ENCODE data around the gene ETV1.
"Not testable (repeated sequence)": the region's sequence is repeated elsewhere in the genome, so short reads cannot be mapped to it uniquely, and the experiment has no call there.

The ETV1 gene

DNA sequence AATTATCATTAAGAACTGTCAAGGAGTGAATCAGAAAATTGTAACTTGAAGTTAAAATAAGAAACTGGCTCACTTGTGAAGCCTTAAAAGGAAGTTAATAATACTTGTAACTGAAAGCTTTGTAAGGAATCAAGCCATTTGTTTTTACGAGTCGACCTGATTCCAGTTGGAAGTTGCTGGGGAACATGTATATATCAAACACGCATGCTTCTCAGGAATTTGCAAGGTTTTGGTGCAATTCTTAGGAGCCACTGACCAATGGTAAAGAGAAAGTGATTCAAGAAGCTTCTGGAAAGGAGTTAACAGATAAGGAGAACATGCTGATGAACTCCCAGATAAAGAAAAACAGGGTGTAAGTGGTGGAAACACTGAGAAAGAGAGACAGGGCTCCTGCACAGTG lies 56.4 kb downstream of the ETV1 start:
- in situ Hi-C loops (cut with MboI; ENCODE audit: low sequenced_read_pairs) = no loop called here

GRCh38 chr7:13932131-13932530 lies 57.3 kb downstream of the ETV1 start:
- in situ Hi-C loops (cut with MboI; ENCODE audit: low sequenced_read_pairs) = no loop called here

DNA sequence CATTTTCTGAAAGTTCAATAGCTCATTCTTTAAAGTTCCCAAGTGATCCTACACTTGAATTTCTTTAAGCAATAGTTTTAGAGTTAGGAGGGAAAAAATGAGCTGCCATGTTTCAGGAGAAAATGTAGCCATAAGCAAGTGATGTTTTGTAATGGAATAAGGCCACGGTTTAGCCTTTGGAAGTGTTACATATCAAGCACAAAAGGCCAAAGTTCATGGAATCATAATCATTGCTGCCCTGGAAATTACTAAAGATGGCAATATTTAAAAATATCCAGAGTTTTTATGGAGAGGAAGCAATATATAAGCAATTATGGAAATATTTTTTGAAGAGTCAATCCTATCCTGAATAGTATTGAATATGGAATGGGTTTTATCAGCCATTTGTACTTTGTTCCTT lies 68.4 kb downstream of the ETV1 start:
- in situ Hi-C loops (cut with MboI; ENCODE audit: low sequenced_read_pairs) = no loop called here

- in situ Hi-C loops (cut with MboI; ENCODE audit: low sequenced_read_pairs) = no loop called here
Measured at GRCh38 chr7:13920053-13920697, 69.3 kb downstream of the ETV1 start.

DNA sequence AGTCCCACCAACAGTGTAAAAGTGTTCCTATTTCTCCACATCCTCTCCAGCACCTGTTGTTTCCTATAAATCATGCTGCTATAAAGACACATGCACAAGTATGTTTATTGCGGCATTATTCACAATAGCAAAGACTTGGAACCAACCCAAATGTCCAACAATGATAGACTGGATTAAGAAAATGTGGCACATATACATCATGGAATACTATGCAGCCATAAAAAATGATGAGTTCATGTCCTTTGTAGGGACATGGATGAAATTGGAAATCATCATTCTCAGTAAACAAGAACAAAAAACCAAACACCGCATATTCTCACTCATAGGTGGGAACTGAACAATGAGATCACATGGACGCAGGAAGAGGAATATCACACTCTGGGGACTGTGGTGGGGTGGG lies 71.1 kb downstream of the ETV1 start:
- in situ Hi-C loops (cut with MboI; ENCODE audit: low sequenced_read_pairs) = not testable (repeated sequence)

GRCh38 chr7:13917103-13917502 lies 72.4 kb downstream of the ETV1 start:
- in situ Hi-C loops (cut with MboI; ENCODE audit: low sequenced_read_pairs) = not testable (repeated sequence)

GRCh38 chr7:13915891-13916290 lies 73.6 kb downstream of the ETV1 start:
- in situ Hi-C loops (cut with MboI; ENCODE audit: low sequenced_read_pairs) = no loop called here

GRCh38 chr7:13912715-13913278 lies 76.7 kb downstream of the ETV1 start:
- in situ Hi-C loops (cut with MboI; ENCODE audit: low sequenced_read_pairs) = no loop called here

DNA sequence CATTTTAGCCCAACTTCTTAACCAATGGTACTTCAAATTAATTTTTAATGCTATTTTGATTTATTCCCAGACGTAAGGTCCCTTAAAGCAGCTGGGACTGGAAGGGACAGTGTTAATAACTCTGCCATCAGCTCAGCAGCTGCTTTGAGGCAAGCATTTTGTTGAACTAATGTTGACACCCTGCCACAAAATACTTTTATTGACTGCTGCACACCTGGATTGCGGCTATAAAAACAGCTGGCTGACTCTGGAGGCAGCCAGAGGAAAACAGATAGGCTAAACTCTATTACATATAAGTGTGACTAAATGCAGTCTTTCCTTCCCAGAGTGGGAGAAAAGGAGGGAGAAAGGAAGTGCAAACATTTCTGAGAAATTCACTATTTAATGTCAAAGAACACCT lies 77.6 kb downstream of the ETV1 start:
- in situ Hi-C loops (cut with MboI; ENCODE audit: low sequenced_read_pairs) = no loop called here

GRCh38 chr7:13910805-13911551 lies 78.5 kb downstream of the ETV1 start:
- in situ Hi-C loops (cut with MboI; ENCODE audit: low sequenced_read_pairs) = no loop called here

- in situ Hi-C loops (cut with MboI; ENCODE audit: low sequenced_read_pairs) = no loop called here
Measured at GRCh38 chr7:13908667-13909397, 80.6 kb downstream of the ETV1 start.

- in situ Hi-C loops (cut with MboI; ENCODE audit: low sequenced_read_pairs) = no loop called here
Measured at GRCh38 chr7:13907831-13908230, 81.6 kb downstream of the ETV1 start.

DNA sequence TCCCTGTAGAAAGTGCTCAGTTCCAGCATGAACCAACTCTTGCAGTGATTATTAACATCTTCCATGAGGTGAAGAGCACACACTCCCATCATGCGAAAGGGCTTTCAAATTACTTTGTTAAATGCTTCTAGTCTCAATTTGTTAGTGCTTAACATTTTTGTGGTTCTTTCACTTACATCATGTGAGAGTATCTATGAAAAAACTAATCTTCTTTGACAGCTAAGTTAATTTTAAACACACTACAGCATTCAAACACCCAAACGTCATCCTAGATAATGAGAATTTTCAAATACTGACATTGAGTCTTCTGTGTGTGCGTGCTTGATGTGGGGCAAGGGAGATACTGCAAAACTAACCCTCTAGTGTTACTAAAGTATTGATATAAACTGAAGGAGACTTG lies 84.8 kb downstream of the ETV1 start:
- in situ Hi-C loops (cut with MboI; ENCODE audit: low sequenced_read_pairs) = no loop called here

GRCh38 chr7:13904007-13904406 lies 85.5 kb downstream of the ETV1 start:
- in situ Hi-C loops (cut with MboI; ENCODE audit: low sequenced_read_pairs) = no loop called here

- in situ Hi-C loops (cut with MboI; ENCODE audit: low sequenced_read_pairs) = no loop called here
Measured at GRCh38 chr7:13901577-13901976, 87.9 kb downstream of the ETV1 start.

DNA sequence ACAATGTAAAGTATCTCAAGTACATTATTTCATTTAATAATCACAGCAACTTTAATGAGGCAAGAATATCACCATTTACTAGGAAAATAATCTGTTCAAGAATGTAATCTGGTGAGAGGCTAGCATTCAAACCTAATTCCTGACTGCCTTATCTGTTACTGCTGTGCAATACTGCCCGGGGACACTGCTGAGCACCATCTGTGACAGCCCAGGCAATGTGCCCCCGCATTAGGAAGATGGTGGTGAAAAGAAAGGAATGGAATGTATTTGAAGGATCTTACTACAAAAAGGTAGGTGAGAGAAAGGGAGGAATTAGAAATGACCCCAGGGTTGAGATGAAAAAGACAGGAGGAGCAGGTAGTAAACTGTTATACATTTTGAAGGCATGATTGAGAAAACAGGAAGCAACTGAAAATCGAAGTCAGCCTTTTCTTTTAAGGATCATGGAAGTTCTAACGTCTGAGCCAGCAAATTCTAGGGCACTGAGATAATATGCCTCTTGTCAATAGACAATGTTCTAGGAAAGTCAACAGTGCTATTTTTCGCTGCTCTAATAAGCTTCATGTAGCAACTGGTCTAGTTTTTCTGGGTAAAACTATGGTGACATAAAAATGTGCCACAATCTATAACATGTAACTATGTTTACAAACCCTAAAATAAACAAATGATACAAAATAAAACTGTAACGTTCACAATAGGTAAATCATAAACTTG lies 90.4 kb downstream of the ETV1 start:
- in situ Hi-C loops (cut with MboI; ENCODE audit: low sequenced_read_pairs) = no loop called here

DNA sequence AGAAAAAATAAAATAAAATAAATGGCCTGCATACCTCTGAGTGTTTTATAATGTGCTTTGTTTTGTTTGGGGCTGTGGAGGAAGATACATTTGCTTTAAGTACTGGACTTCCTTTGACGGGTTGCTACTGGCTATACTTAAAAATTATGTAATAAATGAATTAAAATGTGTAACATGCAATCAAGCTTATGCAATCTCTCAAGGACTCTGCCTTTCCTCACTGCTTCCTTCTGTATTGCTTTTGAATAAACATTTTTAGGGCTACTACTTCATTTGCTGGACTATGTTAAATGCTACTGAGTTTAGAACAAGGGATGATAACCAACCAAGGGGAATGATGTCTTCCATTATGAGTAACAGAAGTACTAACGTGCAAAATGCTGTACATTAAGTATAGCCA lies 91.6 kb downstream of the ETV1 start:
- in situ Hi-C loops (cut with MboI; ENCODE audit: low sequenced_read_pairs) = no loop called here

DNA sequence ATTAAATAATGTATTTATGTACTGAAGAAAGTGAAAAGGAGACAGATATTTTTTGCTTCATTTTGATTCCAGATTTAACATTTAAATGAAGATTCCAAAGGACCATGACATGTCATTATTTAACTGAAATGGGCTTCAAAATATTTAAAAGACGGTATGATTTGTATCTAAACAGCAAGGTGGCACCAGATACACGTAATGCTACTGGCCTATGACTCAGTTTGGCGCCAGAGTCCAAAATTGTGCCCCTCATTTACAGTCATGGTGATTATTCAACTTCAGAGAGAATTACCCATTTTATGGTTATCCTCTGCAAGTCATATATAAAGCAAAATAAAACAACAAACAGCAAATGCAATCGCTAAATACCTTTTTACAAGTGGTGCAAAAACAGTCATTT lies 94.5 kb downstream of the ETV1 start:
- in situ Hi-C loops (cut with MboI; ENCODE audit: low sequenced_read_pairs) = no loop called here

GRCh38 chr7:13894377-13894776 lies 95.1 kb downstream of the ETV1 start:
- in situ Hi-C loops (cut with MboI; ENCODE audit: low sequenced_read_pairs) = no loop called here

DNA sequence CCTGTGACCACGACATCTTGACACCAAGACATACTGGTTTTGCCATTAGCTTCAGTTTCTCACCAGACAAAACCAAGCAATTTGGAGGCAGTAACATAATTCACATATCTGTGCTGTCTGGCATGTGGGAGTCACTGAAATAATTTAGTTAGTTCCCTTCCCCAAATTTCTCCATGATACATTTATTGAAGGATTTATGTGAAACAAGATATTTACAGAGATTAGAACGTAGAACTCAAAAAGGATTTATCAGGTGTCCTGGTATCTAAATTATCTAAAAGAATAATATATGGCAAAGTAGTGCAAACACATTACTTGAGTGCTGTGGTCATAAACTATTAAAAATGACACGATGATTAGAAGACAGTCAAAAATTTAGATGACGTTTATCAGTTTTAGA lies 98.7 kb downstream of the ETV1 start:
- in situ Hi-C loops (cut with MboI; ENCODE audit: low sequenced_read_pairs) = no loop called here

- in situ Hi-C loops (cut with MboI; ENCODE audit: low sequenced_read_pairs) = no loop called here
Measured at GRCh38 chr7:13886356-13886755, 103.1 kb downstream of the ETV1 start.
